Measurements from ENCODE around the gene PITPNB.

DNA sequence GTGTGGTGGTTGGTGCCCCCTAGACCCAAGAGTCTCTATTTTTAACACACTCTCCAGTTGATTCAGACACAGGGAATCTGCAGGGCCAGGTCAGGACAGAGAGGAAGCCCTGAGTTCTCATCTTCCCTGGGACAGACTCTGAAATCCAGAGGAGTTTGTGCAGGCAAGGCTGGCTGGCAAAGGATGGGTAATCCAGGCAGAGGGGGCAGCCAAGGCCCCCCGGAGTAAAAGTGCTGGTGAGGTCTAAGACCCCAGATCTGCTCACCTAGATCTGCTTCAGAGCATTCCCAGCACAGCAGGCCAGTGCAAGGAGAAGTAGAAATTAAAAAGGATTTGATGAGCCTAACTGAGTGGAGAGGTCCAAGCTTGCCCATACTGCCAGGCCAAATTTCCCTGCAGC is 76.9 kb downstream of the PITPNB start:
- TF ChIP-seq, protein P1, sequence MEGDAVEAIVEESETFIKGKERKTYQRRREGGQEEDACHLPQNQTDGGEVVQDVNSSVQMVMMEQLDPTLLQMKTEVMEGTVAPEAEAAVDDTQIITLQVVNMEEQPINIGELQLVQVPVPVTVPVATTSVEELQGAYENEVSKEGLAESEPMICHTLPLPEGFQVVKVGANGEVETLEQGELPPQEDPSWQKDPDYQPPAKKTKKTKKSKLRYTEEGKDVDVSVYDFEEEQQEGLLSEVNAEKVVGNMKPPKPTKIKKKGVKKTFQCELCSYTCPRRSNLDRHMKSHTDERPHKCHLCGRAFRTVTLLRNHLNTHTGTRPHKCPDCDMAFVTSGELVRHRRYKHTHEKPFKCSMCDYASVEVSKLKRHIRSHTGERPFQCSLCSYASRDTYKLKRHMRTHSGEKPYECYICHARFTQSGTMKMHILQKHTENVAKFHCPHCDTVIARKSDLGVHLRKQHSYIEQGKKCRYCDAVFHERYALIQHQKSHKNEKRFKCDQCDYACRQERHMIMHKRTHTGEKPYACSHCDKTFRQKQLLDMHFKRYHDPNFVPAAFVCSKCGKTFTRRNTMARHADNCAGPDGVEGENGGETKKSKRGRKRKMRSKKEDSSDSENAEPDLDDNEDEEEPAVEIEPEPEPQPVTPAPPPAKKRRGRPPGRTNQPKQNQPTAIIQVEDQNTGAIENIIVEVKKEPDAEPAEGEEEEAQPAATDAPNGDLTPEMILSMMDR (IDR thresholded peaks at IDR 0.05) = no peak
- TF ChIP-seq POLR2A (IDR thresholded peaks at IDR 0.05) = no peak
